SH-SY5Y (cell line): ENCODE measurements around the gene DGCR8.

Experiments used
- GATA2 ChIP-seq: IDR thresholded peaks from 2 replicates; pipeline ENCODE4 v1.6.1; 2011; ENCODE audit warnings: mild to moderate bottlenecking, low read depth, low read length
- GATA3 ChIP-seq: IDR thresholded peaks from 2 replicates; pipeline ENCODE4 v1.6.1; 2011; ENCODE audit warnings: low read depth, mild to moderate bottlenecking, low read length, moderate library complexity

GRCh38 chr22:20076627-20077172 is 3.3 kb upstream of the DGCR8 start:
- TF ChIP-seq GATA2 (no peak), GATA3 (no peak)
